ENCODE data around the gene CCDC171.

- TF ChIP-seq CTCF (IDR thresholded peaks at IDR 0.05) (no peak), POLR2A (IDR thresholded peaks at IDR 0.05) (no peak)
Measured at GRCh38 chr9:15782106-15782505, 229.3 kb downstream of the CCDC171 start.

Data from Peyer's patch (tissue), 4 donors.